ENCODE results near the gene ERCC3.
"Not testable (repeated sequence)": the region's sequence is repeated elsewhere in the genome, so short reads cannot be mapped to it uniquely, and the experiment has no call there.

Gene ERCC3

DNA sequence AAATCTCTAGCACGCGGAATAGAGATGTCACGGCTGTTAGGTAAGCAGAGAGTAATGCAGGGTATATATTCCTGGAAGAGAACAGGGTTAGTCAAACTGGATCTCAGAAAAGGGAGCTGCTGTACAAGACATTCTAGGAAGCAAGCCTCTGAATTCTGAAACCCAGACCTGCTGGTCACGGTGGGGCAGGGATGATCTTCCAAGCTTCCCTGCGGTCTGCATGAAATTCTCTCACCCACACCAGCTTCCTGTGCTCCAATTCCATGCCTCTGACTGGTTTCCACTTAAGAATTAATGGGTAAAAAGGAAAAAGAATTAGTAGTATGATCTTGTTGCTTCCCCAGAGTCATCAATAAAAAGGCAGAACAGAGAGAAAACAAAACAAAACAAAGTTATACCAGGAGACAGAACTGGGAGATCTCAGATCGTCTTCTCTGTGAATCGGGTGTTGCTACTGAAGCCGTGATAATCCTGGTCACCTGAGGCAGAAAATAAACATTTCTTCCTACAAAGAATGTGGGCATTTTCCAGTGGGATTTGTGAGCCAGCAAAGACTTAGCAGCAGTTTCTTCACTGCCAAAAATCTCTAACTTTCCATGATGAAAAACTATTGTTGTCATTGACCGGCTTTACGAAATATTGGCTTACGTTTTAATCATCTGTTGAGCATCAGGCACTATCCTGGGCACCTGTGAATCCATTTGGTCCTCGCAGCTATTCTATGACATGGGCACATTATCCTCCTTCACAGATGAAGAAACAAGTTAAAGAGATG is 68.6 kb downstream of the ERCC3 start:
- DNase-seq = peak; percentile 74

GRCh38 chr2:127224135-127224534 is 69.8 kb downstream of the ERCC3 start:
- DNase-seq = not testable (repeated sequence)

DNA sequence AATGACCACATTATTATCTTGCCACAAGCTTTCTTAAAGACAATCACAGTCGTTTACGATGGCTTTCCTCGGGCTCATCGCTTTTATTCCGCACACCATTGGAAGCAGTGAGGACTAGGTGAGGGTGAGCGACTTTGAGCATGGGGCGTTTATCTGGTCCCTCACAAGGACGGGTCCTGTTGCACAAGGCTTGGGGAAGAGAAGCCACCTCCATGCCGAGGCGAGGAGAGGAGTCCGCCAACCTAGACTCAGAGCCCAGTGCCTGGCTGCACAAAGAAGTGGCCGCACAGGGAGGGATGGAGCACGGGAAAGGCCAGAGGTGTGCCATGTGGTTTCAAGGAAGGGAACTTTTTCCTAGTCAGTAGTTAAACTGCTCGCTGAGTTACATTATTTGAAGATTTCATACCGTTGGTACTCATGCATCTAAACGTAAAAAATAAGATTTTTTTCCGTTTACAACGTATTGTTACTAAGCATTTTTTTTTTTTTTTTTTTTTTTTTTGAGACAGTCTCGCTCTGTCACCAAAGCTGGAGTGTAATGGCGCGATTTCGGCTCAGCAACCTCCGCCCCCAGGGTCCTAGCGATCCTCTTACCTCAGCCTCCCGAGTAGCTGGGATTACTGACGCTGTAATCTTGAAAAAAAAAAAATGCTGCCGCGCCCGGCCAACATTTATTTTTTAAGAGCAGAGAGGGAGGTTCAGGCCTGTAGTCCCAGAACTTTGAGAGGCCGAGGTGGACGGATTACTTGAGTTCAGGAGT is 73.0 kb downstream of the ERCC3 start:
- DNase-seq = no peak

- peak; percentile 31 for DNase-seq
Observed at GRCh38 chr2:127220102-127220767, 73.7 kb downstream of the ERCC3 start, which contains the start of gene CYP27C1. TSS of gene CYP27C1 (minus strand) at chr2:127220299. CDS start at chr2:127220270, 29 bp downstream.

DNA sequence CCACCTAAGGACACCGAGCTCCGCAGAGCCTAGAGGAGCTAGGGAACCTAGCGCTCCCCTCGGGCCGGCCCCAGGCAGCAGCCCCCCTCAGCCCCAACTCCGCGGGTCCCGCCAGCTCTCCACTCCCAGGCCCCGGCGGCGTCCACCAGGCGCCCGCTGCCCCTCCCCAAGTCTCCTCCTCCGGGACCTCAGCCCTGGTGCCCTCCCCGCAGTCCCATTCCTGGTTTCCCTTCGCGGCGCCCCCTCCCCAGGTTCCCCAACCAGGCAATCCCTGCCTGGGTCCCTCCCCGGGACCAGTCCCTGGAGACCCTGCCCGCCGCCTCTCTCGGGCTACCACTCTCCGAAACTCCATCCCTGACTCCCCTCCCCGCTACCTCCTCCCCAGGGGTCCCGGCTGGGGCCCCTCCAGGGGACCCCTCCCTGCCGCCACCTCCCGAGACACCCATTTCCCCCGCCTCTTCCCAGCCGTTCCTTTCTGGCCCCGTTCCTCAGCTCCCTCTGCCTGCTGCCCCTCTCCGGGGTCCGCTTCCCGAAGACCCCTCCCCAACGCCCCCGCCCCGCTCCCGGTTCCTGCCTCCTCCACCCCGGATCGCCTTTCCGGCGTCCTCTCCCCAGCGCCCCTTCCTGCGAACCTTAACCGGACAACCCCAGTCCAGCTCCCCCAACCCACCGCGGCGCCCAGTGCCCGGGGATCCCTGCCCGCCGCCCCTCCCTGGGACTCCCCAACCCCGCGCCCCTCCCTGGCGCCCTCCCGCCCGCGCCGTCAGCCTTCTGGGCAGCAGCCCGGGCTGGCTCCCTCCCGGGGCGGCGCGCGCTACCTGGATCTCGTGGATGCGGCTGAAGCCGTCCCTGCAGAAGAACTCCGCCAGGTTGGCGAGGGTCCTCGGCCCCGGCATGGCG is 74.5 kb downstream of the ERCC3 start:
- no peak for DNase-seq

DNA sequence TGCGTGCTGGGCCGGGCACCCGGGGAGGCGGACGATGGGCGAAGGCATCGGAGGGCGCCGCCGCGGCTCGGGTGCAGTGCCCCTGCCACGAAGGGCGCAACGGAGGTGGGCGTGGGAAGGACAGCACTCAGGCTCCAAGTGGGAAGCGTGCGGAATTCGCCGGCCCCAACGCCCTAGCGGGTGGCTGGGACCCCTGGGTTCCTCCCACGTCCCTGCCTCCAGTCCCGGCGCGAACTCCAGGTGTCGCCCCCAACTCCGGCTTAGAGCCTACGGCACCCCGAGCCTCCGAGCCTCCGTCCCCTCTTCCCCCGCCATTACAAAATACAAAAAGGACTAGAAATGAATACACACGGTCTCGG is 75.2 kb downstream of the ERCC3 start:
- no peak for DNase-seq

- no peak for DNase-seq
Observed at GRCh38 chr2:127217470-127218325, 76.2 kb downstream of the ERCC3 start.

DNA sequence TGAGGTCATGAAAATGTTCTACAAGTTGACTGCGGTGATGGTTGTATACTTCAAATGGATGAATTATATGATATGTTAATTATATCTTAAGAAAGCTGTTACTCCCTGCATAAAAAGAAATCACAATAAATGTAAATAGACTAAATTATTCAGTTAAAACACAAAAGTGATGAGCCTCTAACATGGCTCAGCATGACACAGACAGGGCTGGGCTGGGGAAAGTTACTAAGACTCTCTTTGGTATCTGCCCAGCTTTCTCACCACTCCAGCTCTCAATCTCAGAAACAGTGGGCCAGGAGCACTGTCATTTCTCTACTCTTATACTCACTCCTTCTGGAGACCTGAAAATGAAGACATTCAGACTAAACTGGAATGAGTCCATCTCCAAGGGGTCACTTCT is 77.4 kb downstream of the ERCC3 start:
- no peak for DNase-seq

GRCh38 chr2:127216095-127216494 is 77.8 kb downstream of the ERCC3 start:
- DNase-seq = no peak

- DNase-seq = not testable (repeated sequence)
Observed at GRCh38 chr2:127214201-127214600, 79.7 kb downstream of the ERCC3 start.

DNA sequence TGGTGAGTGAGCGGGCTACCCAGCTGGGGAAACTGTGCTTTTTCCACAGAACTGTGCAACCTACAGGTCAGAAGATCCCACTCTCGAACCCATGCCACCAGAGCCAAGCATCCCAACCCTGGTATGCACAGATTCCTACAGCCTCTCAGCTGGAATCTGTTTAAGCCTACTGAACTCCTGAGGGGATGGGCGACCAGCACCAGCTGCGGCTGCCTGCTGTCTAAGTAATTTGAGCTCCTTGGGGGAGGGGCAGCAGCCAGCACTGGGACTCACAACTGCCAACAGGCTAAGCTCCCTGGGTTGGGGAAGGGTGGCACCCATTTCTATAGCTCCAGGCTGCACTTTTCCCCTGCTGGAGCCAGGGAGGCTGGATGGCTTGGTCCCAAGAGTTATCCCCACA is 85.6 kb downstream of the ERCC3 start:
- peak; percentile 74 for DNase-seq

All from fibroblast of skin of abdomen (primary cell).